Karpas-422 (cell line): Measurements from ENCODE around the gene ACP4. TPM values are rescaled to one million over a fixed set of nuclear protein-coding genes. Genes with fewer than 3 reads are reported as not detected.

Source experiments
- DNase-seq: peaks from one replicate; pipeline ENCODE4 v3.0.0-alpha.2; 2015
- H2AFZ ChIP-seq: fragments of 200-600 bp; sonication (generic); 2 replicates; pipeline ENCODE4 v1.6.1; 2014; ENCODE audit warnings: antibody characterized with exemption, low read length, mixed read lengths
- H3K27ac ChIP-seq: fragments of 200-600 bp; sonication (generic); 2 replicates; pipeline ENCODE4 v1.5.1; 2014; ENCODE audit warnings: mild to moderate bottlenecking, low read length, moderate library complexity
- H3K27me3 ChIP-seq: fragments of 200-600 bp; sonication (generic); 2 replicates; pipeline ENCODE4 v1.6.1; 2014; ENCODE audit warnings: low read length, mixed read lengths
- H3K36me3 ChIP-seq: fragments of 200-600 bp; sonication (generic); 2 replicates; pipeline ENCODE4 v1.6.1; 2014; ENCODE audit warnings: low read length, mixed read lengths; ENCODE audit not compliant: insufficient read depth
- H3K4me1 ChIP-seq: fragments of 200-600 bp; sonication (generic); 2 replicates; pipeline ENCODE4 v1.6.1; 2014; ENCODE audit warnings: mild to moderate bottlenecking, low read length, mixed read lengths
- H3K4me2 ChIP-seq: fragments of 200-600 bp; sonication (generic); 2 replicates; pipeline ENCODE4 v1.6.1; 2014; ENCODE audit warnings: low read length, low read depth, mild to moderate bottlenecking; ENCODE audit not compliant: poor library complexity, severe bottlenecking
- H3K4me3 ChIP-seq: fragments of 200-600 bp; sonication (generic); 2 replicates; pipeline ENCODE4 v1.5.1; 2014; ENCODE audit warnings: mild to moderate bottlenecking, antibody characterized with exemption, low read length, mixed read lengths
- H3K79me2 ChIP-seq: fragments of 200-600 bp; sonication (generic); 2 replicates; pipeline ENCODE4 v1.6.1; 2014; ENCODE audit warnings: mild to moderate bottlenecking, low read length, mixed read lengths
- H3K9ac ChIP-seq: fragments of 200-600 bp; sonication (generic); 2 replicates; pipeline ENCODE4 v1.6.0; 2014; ENCODE audit warnings: low read length
- H3K9me2 ChIP-seq: fragments of 200-600 bp; sonication (generic), shearing (Covaris generic); replicated peaks from 2 replicates; pipeline ENCODE4 v1.6.0; 2014; ENCODE audit warnings: mild to moderate bottlenecking, low read length, moderate library complexity; ENCODE audit not compliant: insufficient read depth
- H3K9me3 ChIP-seq: fragments of 300-700, 200-600 bp; sonication (generic); 2 replicates; pipeline ENCODE4 v1.6.1; 2014; ENCODE audit warnings: low read length, mixed read lengths
- H4K20me1 ChIP-seq: fragments of 200-600 bp; sonication (generic); 2 replicates; pipeline ENCODE4 v1.6.1; 2014; ENCODE audit warnings: mild to moderate bottlenecking, antibody characterized with exemption, low read length, low read depth; ENCODE audit not compliant: insufficient read depth
- total RNA-seq: library from RNA; depleted of rRNA; stranded (reverse); fragments of >200 nt; shearing (Covaris generic); gene quantifications from 2 replicates; pipeline ENCODE4 v1.2.3, GENCODE V29; 2014; ENCODE audit warnings: low replicate concordance

Gene ACP4
- total RNA-seq, 1 experiment from 2014 or later = not detected

DNA sequence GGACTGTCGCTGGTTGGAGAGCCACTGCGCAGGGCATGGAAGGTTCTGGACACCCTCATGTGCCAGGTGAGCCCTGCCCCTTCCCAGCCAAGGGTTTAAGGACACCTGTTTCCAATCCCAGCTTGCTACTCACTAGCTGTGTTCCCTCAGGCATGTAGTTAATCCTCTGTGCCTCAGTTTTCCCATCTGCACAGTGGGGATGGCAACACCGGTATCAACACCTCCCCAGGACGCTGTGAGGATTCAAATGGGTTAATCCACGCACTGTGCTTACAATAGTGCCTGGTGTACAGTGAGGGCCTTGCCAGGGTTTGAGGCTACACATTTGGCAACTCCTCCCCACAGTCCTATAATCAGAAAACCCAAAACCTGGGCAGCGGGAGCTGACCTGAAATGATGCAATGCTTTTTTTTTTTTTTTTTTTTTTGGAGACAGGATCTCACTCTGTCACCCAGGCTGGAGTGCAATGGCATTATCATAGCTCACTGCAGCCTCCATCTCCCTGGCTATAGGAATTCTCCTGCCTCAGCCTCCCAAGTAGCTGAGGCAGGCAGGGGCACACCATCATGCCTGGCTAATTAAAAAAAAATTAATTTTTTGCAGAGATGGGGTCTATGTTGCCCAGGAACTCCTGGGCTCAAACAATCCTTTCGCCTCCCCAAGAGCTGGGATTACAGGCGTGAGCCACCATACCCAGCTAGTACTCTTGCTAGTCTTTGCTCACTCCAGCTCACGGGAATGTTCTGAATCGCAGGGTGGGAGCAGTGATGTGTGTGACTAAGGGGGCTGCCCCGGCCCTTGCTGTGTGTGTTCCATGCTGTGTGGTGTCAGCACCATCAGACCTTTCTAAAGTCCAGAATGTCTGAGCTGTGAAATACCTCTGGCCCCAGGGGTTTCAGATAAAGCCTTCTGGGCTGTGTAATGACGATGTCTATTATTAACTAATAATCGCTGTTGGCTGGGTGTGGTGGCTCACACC lies 2.3 kb downstream of the ACP4 start:
- H4K20me1 ChIP-seq = peaks cover 19% of the 10 kb centered on the region
- H3K36me3 ChIP-seq = peaks cover 10% of the 10 kb centered on the region
- H3K4me2 ChIP-seq = no peak overlapping the region
- no peaks in the 10 kb centered on the region for H3K27me3 ChIP-seq
- H3K79me2 ChIP-seq = no peaks in the 10 kb centered on the region
- no peak overlapping the region for H3K4me3 ChIP-seq
- no peak overlapping the region for H3K27ac ChIP-seq
- DNase-seq = peak; percentile 56
- H3K9me2 ChIP-seq = no peaks in the 10 kb centered on the region
- H2AFZ ChIP-seq = no peak overlapping the region
- no peaks in the 10 kb centered on the region for H3K9me3 ChIP-seq
- no peak overlapping the region for H3K9ac ChIP-seq
- H3K4me1 ChIP-seq = 0 out of 2 replicates have a peak, but pooled peaks cover 3% of the 10 kb centered on the region

DNA sequence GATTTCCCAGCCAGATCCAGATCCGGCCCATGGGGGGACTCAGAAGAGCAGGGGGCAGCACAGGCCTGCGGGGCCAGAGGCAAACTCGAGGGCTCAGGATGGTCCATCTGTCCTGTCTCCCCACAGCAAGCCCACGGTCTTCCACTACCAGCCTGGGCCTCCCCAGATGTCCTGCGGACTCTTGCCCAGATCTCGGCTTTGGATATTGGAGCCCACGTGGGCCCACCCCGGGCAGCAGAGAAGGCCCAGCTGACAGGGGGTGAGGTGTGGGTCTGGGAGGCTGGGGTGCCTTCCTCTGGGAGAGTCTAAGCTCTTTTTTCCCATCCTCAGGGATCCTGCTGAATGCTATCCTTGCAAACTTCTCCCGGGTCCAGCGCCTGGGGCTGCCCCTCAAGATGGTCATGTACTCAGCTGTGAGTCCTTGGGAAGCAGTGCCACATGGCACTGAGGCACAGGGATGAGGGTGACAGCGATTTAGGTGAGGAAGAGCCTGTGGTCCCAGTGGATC lies 3.4 kb downstream of the ACP4 start:
- Histone ChIP-seq H3K79me2 (no peaks in the 10 kb centered on the region), H3K9ac (no peak overlapping the region), H3K9me3 (no peaks in the 10 kb centered on the region)

DNA sequence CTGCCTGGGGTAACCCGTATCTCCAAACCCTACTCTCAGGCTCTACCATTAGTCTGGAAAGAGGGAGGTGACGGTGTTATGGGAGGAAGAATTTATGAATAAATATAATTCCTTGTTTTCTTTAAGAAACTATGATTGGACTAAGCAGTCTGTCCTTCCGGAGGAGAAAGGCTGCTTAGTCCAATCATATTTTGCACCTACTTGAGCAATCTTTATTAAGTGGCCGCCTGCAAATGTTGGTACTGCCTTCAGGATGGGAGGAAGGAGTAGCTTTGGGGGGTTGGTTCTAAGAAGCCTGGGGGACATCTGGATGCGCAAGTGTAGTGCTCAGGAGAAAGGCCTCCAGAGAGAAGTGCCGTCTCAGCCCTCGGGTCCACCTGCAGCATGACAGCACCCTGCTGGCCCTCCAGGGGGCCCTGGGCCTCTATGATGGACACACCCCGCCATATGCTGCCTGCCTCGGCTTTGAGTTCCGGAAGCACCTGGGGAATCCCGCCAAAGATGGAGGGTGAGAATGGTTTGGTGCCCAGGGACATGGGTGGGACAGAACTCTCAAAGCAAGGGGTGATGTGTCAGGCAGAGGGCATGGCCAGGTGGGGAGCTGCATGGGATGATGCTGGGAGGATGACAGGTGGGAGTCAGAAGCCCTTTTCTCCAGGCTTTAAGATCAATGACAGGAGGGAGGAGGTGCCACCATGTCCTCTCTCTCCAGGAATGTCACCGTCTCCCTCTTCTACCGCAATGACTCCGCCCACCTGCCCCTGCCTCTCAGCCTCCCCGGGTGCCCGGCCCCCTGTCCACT lies 4.1 kb downstream of the ACP4 start:
- 0 out of 2 replicates have a peak, but pooled peaks cover 3% of the 10 kb centered on the region for H3K4me1 ChIP-seq
- no peak overlapping the region for H3K4me3 ChIP-seq
- no peak overlapping the region for H3K27ac ChIP-seq
- no peaks in the 10 kb centered on the region for H3K9me2 ChIP-seq
- H3K27me3 ChIP-seq = no peaks in the 10 kb centered on the region
- peaks cover 36% of the 10 kb centered on the region for H4K20me1 ChIP-seq
- peaks cover 26% of the 10 kb centered on the region for H3K36me3 ChIP-seq
- no peak overlapping the region for H3K9ac ChIP-seq
- peak; percentile 87 for DNase-seq
- H3K4me2 ChIP-seq = no peak overlapping the region
- no peak overlapping the region for H2AFZ ChIP-seq
- no peaks in the 10 kb centered on the region for H3K79me2 ChIP-seq
- no peaks in the 10 kb centered on the region for H3K9me3 ChIP-seq

More for the DNA sequence above, 3.4 kb downstream of the ACP4 start:
- no peak overlapping the region for H3K27ac ChIP-seq
- no peaks in the 10 kb centered on the region for H3K9me2 ChIP-seq
- peaks cover 30% of the 10 kb centered on the region for H4K20me1 ChIP-seq
- no peak overlapping the region for H2AFZ ChIP-seq
- DNase-seq = peak; percentile 72
- H3K4me1 ChIP-seq = 0 out of 2 replicates have a peak, but pooled peaks cover 3% of the 10 kb centered on the region
- no peak overlapping the region for H3K4me2 ChIP-seq
- no peak overlapping the region for H3K4me3 ChIP-seq
- H3K27me3 ChIP-seq = no peaks in the 10 kb centered on the region
- H3K36me3 ChIP-seq = peaks cover 20% of the 10 kb centered on the region

DNA sequence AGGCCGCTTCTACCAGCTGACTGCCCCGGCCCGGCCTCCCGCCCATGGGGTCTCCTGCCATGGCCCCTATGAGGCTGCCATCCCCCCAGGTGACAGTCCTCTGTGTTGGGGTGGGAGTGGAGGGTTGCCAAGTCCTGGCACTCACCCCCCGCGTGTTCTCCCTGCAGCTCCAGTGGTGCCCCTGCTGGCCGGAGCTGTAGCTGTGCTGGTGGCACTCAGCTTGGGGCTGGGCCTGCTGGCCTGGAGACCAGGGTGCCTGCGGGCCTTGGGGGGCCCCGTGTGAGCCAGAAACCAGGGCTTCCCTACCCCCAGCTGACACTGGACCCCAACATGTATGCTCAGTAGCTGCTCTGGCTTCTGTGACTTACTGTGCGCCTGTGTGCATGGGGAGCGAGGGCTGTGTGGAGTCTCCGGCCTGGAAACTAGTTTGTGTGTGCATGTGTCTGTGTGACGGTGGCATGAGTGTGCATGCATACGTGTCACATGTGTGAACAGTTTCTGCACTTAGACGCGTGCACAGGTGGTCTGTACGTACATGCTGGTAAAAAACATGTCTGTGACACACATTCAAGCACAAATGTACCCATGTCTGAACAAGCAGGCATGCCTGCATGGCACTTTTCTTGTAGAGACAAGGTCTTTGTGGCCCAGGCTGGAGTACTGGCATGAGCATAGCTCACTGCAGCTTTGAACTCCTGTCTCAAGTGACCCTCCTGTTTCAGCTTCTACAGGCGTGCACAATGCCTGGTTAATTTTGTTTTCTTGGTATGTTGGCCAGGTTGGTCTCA lies 4.9 kb downstream of the ACP4 start:
- no peak overlapping the region for H2AFZ ChIP-seq
- no peak overlapping the region for H3K4me3 ChIP-seq
- DNase-seq = peak; percentile 92
- H3K36me3 ChIP-seq = peaks cover 34% of the 10 kb centered on the region
- H3K27me3 ChIP-seq = no peaks in the 10 kb centered on the region
- H3K27ac ChIP-seq = no peak overlapping the region
- H3K4me1 ChIP-seq = 0 out of 2 replicates have a peak, but pooled peaks cover 3% of the 10 kb centered on the region
- H4K20me1 ChIP-seq = peaks cover 44% of the 10 kb centered on the region
- no peak overlapping the region for H3K4me2 ChIP-seq
- no peaks in the 10 kb centered on the region for H3K9me3 ChIP-seq
- no peak overlapping the region for H3K9ac ChIP-seq
- H3K79me2 ChIP-seq = no peaks in the 10 kb centered on the region
- no peaks in the 10 kb centered on the region for H3K9me2 ChIP-seq

DNA sequence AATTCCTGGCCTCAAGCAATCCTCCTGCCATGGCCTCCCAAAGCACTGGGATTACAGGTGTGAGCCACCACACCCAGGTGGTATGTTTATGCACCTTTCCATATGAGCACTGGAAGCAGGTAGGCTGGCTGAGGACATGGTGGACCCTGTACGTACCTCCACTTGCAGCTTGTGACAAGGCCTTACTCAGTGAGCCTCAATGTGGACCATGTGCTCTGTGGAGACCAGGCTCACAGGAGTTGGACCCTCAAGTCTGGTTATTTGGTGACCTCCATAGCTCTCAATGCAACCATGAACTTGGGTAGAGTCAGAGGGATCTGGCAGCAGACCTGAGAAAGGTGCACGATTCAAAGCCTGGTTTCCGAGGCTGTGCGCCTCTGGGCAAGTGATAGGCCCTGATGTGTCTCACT lies 5.5 kb downstream of the ACP4 start:
- no peak overlapping the region for H3K27ac ChIP-seq
- no peak overlapping the region for H2AFZ ChIP-seq
- peaks cover 37% of the 10 kb centered on the region for H3K36me3 ChIP-seq
- no peak overlapping the region for H3K4me2 ChIP-seq
- no peaks in the 10 kb centered on the region for H3K27me3 ChIP-seq
- DNase-seq = peak; percentile 66
- H3K9ac ChIP-seq = no peak overlapping the region
- H3K9me2 ChIP-seq = no peaks in the 10 kb centered on the region
- no peaks in the 10 kb centered on the region for H3K79me2 ChIP-seq
- 0 out of 2 replicates have a peak, but pooled peaks cover 3% of the 10 kb centered on the region for H3K4me1 ChIP-seq
- no peak overlapping the region for H3K4me3 ChIP-seq
- peaks cover 47% of the 10 kb centered on the region for H4K20me1 ChIP-seq
- no peaks in the 10 kb centered on the region for H3K9me3 ChIP-seq

DNA sequence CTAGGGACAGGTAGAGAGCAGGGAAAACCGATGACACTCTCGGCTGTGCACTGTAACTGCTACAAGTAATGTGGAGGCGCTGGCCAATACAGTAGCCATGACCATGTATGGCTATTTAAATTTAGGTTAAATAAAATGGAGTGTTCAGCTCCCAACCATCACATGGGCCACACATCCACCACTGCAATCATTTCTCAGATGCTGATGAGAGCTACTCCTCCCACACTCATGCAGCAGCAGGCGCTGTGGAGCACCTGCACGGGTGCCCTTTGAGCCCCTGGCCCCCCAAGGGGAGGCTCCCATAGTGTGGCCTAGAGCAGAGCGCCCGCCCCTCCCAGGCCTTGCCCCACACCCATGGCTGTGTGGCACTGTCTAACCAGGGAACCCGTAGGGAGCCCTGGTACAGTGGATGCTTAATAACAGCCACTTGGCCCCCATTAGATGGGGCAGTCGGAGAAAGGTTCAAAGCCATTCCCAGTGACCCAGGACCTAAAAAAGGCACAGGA lies 6.0 kb downstream of the ACP4 start:
- Histone ChIP-seq H3K36me3 (peaks cover 42% of the 10 kb centered on the region), H3K79me2 (peaks cover 5% of the 10 kb centered on the region), H3K4me2 (no peak overlapping the region), H3K4me3 (no peak overlapping the region), H2AFZ (no peak overlapping the region), H3K27me3 (no peaks in the 10 kb centered on the region), H3K9me3 (no peaks in the 10 kb centered on the region), H4K20me1 (peaks cover 52% of the 10 kb centered on the region), H3K27ac (no peak overlapping the region), H3K9ac (no peak overlapping the region), H3K4me1 (peaks cover 5% of the 10 kb centered on the region; the same call in 1 of the 2 replicates), H3K9me2 (no peaks in the 10 kb centered on the region)
- DNase-seq = peak; percentile 84

DNA sequence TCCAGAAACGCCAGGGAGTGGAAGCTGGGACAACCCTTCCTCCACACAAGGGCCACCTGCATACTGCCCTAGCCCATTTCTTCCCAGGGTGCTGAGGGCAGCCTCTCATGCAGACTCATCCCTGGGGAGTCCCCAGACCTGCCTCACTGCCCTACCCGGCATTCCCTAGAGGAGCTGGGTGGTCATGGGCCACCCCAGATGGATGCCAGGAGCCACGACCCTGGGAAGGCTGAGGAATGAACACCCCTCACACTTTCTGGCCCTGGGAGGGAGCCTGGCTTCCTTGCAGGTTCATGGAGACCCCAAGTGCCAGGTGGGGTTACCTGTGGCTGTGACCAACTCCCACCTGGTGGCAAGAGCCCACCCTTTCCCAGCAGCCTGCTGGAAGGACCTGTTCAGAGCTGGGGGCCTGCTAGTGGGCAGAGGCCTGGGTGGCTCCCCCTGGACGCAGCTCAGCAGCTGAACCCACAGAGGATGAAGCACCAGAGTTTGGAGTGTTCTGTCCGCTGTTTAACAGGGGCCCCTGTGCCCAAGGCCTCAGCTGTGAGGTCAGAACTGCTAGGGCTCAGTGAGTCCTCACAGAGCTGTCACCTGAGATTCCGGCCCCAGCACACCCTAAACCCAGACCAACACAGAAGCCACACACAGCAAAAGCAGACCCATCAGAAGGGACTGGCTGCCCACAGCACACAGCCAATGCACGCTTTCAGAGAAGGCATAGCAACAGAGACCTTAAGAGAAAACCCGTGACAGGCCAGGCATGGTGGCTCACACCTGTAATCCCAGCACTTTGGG lies 6.6 kb downstream of the ACP4 start:
- Histone ChIP-seq H2AFZ (no peak overlapping the region), H4K20me1 (peaks cover 55% of the 10 kb centered on the region), H3K27ac (no peak overlapping the region), H3K4me2 (no peak overlapping the region), H3K27me3 (no peaks in the 10 kb centered on the region), H3K4me1 (peaks cover 6% of the 10 kb centered on the region; the same call in 1 of the 2 replicates), H3K9me3 (no peaks in the 10 kb centered on the region), H3K36me3 (peaks cover 44% of the 10 kb centered on the region), H3K79me2 (peaks cover 6% of the 10 kb centered on the region), H3K9ac (no peak overlapping the region), H3K9me2 (no peaks in the 10 kb centered on the region), H3K4me3 (no peak overlapping the region)
- peak; percentile 63 for DNase-seq
